ENCODE results near the gene MYD88.

MYD88 gene

DNA sequence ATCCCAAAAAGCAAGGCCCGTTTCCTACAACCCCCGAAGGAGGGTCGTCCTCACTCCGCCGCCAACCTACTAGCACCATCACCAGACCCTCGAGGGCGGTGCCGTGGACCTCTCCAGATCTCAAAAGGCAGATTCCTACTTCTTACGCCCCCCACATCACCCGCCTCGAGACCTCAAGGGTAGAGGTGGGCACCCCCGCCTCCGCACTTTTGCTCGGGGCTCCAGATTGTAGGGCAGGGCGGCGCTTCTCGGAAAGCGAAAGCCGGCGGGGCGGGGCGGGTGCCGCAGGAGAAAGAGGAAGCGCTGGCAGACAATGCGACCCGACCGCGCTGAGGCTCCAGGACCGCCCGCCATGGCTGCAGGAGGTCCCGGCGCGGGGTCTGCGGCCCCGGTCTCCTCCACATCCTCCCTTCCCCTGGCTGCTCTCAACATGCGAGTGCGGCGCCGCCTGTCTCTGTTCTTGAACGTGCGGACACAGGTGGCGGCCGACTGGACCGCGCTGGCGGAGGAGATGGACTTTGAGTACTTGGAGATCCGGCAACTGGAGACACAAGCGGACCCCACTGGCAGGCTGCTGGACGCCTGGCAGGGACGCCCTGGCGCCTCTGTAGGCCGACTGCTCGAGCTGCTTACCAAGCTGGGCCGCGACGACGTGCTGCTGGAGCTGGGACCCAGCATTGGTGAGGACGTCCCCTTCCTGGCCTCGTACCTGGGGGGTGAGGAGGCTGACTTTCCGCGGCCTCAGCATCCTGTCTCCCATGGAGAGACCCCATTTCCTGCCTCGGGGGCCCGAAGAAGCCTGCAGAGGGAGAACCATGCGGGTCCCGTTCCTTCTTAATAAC lies at the start of gene MYD88:
MYD88 (plus strand) TSS at position 313 of the 842 bp plus-strand sequence; CDS start at position 353, 40 bp downstream.
- TF ChIP-seq EP300 (IDR thresholded peaks at IDR 0.05; ENCODE audit: borderline replicate concordance) (no peak), CEBPB (IDR thresholded peaks at IDR 0.05) (no peak), TEAD4 (IDR thresholded peaks at IDR 0.05) (no peak), TAF1 (IDR thresholded peaks at IDR 0.05; ENCODE audit: low read depth) (no peak), CREB1 (IDR thresholded peaks at IDR 0.05; ENCODE audit: low read depth) (no peak), EGR1 (IDR thresholded peaks at IDR 0.05) (no peak), FOXM1 (IDR thresholded peaks at IDR 0.05; ENCODE audit: borderline replicate concordance, low read depth) (no peak), NFIC (IDR thresholded peaks at IDR 0.05) (no peak), ZBTB7A (IDR thresholded peaks at IDR 0.05; ENCODE audit: low read depth) (no peak)
- TF ChIP-seq, protein P1, sequence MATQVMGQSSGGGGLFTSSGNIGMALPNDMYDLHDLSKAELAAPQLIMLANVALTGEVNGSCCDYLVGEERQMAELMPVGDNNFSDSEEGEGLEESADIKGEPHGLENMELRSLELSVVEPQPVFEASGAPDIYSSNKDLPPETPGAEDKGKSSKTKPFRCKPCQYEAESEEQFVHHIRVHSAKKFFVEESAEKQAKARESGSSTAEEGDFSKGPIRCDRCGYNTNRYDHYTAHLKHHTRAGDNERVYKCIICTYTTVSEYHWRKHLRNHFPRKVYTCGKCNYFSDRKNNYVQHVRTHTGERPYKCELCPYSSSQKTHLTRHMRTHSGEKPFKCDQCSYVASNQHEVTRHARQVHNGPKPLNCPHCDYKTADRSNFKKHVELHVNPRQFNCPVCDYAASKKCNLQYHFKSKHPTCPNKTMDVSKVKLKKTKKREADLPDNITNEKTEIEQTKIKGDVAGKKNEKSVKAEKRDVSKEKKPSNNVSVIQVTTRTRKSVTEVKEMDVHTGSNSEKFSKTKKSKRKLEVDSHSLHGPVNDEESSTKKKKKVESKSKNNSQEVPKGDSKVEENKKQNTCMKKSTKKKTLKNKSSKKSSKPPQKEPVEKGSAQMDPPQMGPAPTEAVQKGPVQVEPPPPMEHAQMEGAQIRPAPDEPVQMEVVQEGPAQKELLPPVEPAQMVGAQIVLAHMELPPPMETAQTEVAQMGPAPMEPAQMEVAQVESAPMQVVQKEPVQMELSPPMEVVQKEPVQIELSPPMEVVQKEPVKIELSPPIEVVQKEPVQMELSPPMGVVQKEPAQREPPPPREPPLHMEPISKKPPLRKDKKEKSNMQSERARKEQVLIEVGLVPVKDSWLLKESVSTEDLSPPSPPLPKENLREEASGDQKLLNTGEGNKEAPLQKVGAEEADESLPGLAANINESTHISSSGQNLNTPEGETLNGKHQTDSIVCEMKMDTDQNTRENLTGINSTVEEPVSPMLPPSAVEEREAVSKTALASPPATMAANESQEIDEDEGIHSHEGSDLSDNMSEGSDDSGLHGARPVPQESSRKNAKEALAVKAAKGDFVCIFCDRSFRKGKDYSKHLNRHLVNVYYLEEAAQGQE (IDR thresholded peaks at IDR 0.05; ENCODE audit: low read depth) = no peak

- TF ChIP-seq USF1 (IDR thresholded peaks at IDR 0.05) = no peak
- no peak for TF ChIP-seq NFIC (IDR thresholded peaks at IDR 0.05)
- TF ChIP-seq RAD21 (IDR thresholded peaks at IDR 0.05; ENCODE audit: low read depth) = no peak
- no peak for TF ChIP-seq CEBPB (IDR thresholded peaks at IDR 0.05)
Measured at GRCh38 chr3:38089163-38089562, 49.3 kb upstream of the MYD88 start.

GRCh38 chr3:38090453-38090852 lies 48.0 kb upstream of the MYD88 start:
- TF ChIP-seq TCF12 (IDR thresholded peaks at IDR 0.05; ENCODE audit: low read depth) (no peak), USF1 (IDR thresholded peaks at IDR 0.05) (no peak), EP300 (IDR thresholded peaks at IDR 0.05; ENCODE audit: borderline replicate concordance) (no peak), TEAD4 (IDR thresholded peaks at IDR 0.05) (no peak), ZBTB7A (IDR thresholded peaks at IDR 0.05; ENCODE audit: low read depth) (no peak), FOXM1 (IDR thresholded peaks at IDR 0.05; ENCODE audit: borderline replicate concordance, low read depth) (no peak), TAF1 (IDR thresholded peaks at IDR 0.05; ENCODE audit: low read depth) (no peak)
- TF ChIP-seq, protein P1 (IDR thresholded peaks at IDR 0.05; ENCODE audit: low read depth) = no peak

DNA sequence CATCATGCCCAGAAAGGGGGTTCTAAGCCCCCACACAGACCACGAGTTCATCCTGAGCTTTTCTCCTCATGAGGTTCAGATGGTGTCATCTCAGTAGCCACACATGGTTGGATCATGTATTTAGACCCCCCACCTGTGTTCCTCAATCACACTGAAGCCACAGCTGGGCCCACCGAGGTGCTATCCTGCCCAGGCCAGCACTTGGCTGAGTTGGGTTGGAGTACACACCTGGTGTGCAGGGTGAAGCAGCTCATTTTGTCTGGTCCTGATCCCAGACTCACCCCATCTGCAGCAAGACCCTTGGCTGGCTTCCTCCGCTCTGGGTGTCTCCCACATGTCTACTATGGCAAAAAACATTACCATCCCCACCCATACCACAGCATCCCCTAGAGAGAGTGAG lies 43.5 kb upstream of the MYD88 start:
- no peak for TF ChIP-seq EGR1 (IDR thresholded peaks at IDR 0.05)
- TF ChIP-seq, protein P2, sequence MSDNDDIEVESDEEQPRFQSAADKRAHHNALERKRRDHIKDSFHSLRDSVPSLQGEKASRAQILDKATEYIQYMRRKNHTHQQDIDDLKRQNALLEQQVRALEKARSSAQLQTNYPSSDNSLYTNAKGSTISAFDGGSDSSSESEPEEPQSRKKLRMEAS (IDR thresholded peaks at IDR 0.05) = no peak
- TF ChIP-seq TAF1 (IDR thresholded peaks at IDR 0.05; ENCODE audit: low read depth) = no peak
- no peak for TF ChIP-seq RAD21 (IDR thresholded peaks at IDR 0.05; ENCODE audit: low read depth)
- TF ChIP-seq CREB1 (IDR thresholded peaks at IDR 0.05; ENCODE audit: low read depth) = no peak
- no peak for TF ChIP-seq ZBTB7A (IDR thresholded peaks at IDR 0.05; ENCODE audit: low read depth)
- TF ChIP-seq TEAD4 (IDR thresholded peaks at IDR 0.05) = no peak
- TF ChIP-seq, protein P1 (IDR thresholded peaks at IDR 0.05; ENCODE audit: low read depth) = no peak
- no peak for TF ChIP-seq YY1 (IDR thresholded peaks at IDR 0.05; ENCODE audit: low read depth)
- TF ChIP-seq FOXM1 (IDR thresholded peaks at IDR 0.05; ENCODE audit: borderline replicate concordance, low read depth) = no peak
- no peak for TF ChIP-seq NFIC (IDR thresholded peaks at IDR 0.05)
- TF ChIP-seq USF1 (IDR thresholded peaks at IDR 0.05) = no peak
- TF ChIP-seq TCF12 (IDR thresholded peaks at IDR 0.05; ENCODE audit: low read depth) = no peak
- TF ChIP-seq CEBPB (IDR thresholded peaks at IDR 0.05) = no peak
